HG03108 (cell line): Measurements from ENCODE around the gene RASA3.
"Not testable (repeated sequence)": the region's sequence is repeated elsewhere in the genome, so short reads cannot be mapped to it uniquely, and the experiment has no call there.

Source experiments
- ATAC-seq: cut with Tn5 transposase; IDR thresholded peaks from one replicate; pipeline ENCODE4 v1.9.1; 2021; ENCODE audit warnings: moderate library complexity; ENCODE audit not compliant: unreplicated experiment

RASA3 gene

DNA sequence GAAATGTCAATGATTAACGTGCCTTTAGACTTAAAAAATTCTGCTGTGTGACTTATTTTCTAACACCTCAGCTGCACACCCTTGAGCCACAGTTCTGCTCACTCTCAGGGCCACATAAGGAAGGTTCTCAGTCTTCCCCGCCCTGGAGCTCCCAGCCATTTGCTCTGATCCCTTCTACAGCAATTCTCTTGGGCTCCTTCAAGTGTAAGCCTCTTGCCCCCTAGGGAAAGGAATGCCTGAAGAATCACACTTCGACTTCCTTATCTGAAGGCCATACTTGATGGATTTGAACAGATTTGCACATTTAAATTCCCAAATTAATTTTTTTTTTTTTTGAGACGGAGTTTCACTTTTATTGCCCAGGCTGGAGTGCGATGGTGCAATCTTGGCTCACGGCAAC is 44.2 kb downstream of the RASA3 start:
- ATAC-seq: no peak

GRCh38 chr13:114087430-114087829 is 45.0 kb downstream of the RASA3 start:
- no peak for ATAC-seq

GRCh38 chr13:114082849-114083645 is 49.4 kb downstream of the RASA3 start:
- ATAC-seq: no peak

GRCh38 chr13:114081761-114082681 is 50.4 kb downstream of the RASA3 start:
- ATAC-seq: no peak

DNA sequence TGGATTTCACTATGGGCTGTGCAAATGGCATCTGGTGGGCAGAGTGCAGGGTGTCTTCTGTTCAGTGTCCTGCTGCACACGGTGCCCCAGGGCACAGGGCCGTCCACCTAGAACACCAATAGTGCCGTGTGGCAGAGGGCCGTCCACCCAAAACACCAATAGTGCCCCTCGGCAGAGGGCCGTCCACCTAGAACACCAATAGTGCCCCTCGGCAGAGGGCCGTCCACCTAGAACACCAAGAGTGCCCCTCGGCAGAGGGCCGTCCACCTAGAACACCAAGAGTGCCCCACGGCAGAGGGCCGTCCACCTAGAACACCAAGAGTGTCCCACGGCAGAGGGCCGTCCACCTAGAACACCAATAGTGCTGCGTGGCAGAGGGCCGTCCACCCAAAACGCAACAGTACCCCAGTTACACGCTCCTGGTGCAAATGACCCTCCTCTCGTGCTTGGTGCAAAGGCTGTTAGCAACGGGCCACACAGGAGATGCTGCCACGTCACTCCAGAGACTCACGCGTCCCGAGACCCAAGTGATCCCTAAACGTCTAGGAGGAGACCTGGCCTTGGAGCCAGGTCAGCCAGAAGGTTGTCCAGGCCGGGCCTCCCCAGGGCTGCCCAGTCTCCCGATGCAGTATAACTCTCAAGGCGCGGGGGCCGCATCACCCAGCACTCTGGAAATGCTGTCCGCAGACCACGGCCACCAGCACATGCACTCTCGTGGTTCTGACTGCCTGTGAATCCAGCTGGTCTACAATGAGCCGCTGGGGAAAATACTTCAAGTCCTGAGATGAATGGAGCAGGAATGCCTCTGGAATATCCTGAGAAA is 51.5 kb downstream of the RASA3 start:
- no peak for ATAC-seq

DNA sequence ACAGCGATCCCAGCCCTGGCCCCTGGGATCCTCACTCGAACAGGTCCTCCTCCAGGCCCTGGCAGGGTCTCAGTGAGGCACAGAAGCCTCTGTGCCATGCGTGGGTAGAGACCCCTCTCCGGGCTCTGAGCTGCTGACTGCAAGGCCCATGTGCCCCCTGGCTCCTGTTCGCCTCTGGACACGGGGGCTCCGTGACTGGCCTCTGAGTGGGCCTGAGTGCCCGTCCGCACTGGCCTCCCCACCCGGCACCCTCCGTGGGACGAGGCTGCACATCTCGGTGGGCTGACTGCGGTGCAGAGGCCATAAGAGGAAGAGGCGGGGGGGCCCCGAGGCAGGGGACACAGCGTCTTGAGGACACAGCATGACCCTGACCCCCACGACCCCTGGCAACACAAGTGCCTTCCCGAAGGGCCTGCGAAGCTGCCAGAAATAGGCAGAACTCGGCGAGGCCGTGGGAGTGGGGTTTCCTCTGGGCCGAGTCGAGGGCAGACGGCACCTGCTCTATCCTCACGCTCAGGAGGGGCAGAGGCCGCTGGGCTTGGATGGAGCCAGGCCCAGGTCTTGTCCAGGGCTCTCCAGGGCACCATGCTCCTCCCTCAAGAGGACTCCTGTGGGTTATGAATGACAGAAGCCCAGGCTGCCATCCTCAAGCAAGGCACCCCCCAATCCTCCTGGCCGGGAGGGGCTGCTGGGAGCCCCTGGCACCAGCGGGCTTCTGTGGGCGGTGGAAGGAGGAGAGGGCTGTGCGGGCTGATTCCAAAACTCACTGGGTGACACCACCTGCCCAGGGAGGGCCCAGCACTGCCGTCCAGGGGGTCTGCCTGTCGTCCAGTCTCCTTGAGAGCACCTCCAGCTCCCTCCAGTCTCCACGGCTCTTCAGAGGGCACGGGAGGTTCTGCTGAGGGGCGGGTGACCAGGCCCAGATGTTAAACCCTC is 52.6 kb downstream of the RASA3 start:
- ATAC-seq: no peak

GRCh38 chr13:114078461-114079451 is 53.7 kb downstream of the RASA3 start:
- no peak for ATAC-seq

- ATAC-seq: no peak
Measured at GRCh38 chr13:114077933-114078325, 54.5 kb downstream of the RASA3 start.

DNA sequence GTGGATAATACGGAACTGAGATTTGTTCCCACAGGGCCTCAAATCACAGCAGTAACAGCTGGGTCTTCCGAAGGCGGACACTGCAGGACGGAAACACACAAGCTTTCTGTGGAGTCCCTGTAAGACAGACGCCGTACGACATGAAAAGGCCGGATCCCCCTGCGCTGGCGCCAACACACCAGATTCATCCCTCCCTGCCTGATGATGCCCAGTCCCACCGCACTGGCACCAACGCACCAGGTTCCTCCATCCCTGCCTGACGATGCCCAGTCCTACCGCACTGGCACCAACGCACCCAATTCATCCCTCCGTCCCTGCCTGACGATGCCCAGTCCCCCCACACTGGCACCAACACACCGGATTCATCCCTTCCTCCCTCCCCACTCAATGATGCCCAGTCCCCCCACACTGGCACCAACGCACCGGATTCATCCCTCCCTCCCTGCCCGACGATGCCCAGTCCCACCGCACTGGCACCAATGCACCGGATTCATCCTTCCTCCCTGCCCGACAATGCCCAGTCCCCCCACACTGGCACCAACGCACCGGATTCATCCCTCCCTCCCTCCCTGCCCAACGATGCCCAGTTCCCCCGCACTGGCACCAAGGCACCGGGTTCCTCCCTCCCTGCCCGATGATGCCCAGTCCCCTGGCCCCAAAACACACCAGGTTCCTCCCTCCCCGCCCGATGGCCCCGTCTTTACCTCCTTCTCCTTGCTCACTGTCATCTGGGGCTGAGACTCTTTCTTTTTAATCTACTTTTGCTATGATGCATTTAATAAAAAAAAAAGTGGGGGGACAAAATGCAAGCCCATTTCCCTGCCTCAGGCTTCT is 55.1 kb downstream of the RASA3 start:
- no peak for ATAC-seq

- ATAC-seq: no peak
Measured at GRCh38 chr13:114076329-114077090, 55.9 kb downstream of the RASA3 start.

- ATAC-seq: not testable (repeated sequence)
Measured at GRCh38 chr13:114075811-114076210, 56.6 kb downstream of the RASA3 start.

DNA sequence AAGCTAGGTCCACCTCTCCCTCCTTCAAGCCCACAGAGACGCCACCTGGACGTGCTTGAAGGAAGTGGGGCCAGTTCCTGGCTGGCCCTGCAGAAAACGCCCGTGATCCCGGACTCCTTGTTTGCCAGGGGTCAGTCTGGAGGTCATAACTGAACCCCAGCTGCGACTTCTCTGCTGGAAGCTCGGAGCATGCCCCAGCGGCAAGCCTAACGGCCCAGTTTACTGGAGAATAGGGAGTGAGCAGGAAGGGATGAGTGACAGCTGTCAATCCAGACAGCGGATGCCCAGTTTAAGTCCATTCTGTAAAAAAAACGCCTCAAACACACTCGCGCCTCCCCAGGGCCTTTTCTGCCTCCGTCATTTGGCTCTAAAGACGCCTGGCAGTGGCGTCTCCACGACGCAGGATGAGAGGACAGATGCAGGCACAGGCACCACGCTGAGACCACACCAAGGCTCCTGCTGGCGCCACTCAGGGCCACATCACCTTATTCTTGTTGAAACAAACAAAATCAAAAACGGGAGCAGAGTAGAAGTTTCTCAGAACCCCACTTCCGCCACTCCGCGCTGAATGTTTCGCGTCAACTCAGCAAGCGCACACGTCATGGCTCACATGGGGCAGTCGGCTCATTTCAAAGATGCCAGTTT is 57.6 kb downstream of the RASA3 start:
- ATAC-seq: no peak

- no peak for ATAC-seq
Measured at GRCh38 chr13:114073881-114074612, 58.4 kb downstream of the RASA3 start.

- ATAC-seq: no peak
Measured at GRCh38 chr13:114072421-114072820, 60.0 kb downstream of the RASA3 start.

DNA sequence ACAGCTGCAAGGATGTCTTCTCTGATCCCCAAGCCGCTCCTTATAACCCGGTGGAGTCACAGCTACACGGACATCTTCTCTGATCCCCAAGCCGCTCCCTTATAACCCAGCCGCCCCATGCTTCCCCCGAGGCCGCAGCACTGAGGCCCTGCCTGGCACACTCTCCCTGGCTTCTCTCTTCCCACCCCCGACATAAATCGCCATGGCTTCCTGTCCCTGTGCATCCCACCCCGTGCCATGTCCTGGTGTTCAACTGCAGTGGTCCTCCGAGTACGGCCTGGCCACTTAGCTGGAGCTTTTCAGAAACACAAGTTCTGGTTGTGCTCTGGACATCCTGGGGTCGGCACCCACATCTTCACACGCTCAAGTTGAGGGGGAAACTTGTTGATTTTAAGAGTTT is 60.4 kb downstream of the RASA3 start:
- no peak for ATAC-seq

DNA sequence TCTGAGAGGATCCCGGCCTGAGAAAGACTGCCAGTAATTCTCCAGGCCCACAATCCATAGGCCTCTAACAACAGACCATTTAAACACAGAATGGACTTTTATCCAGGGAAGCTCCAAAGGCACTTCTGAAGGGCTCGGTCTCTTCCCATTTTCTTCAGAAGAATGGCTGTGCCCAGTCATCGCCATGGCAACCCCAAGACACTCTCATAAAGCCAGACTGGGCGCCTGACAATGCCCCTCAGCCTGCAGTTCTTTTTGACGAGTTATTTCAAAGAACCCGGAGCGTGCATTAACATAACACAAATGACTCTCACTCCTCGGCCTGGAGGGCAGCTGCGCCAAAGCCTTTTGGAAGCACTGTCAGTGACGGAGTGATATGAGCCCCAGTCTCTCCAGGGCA is 61.0 kb downstream of the RASA3 start:
- ATAC-seq: no peak
